Left ventricle myocardium inferior (tissue), 1 donor: ENCODE measurements around the gene SNRK. TPM values are rescaled to one million over a fixed set of nuclear protein-coding genes. Genes with fewer than 3 reads are reported as not detected.

Experiments used
- DNase-seq: peaks from one replicate; pipeline ENCODE4 v3.0.0-alpha.2; 2020
- H3K27ac ChIP-seq: fragments of 200-600 bp; replicated peaks from 2 replicates; pipeline ENCODE4 v1.8.0; 2021
- H3K27me3 ChIP-seq: fragments of 200-600 bp; 2 replicates; pipeline ENCODE4 v1.8.0; 2021; ENCODE audit warnings: low read depth
- H3K36me3 ChIP-seq: fragments of 200-600 bp; 2 replicates; pipeline ENCODE4 v1.8.0; 2021
- H3K4me1 ChIP-seq: fragments of 200-600 bp; 2 replicates; pipeline ENCODE4 v1.8.0; 2021
- H3K4me3 ChIP-seq: fragments of 200-600 bp; 2 replicates; pipeline ENCODE4 v1.8.0; 2021; ENCODE audit warnings: mild to moderate bottlenecking, moderate library complexity
- H3K9me3 ChIP-seq: fragments of 200-600 bp; replicated peaks from 2 replicates; pipeline ENCODE4 v1.8.0; 2021
- intact Hi-C: fragments of 100-400 bp; cut with micrococcal nuclease; formaldehyde crosslinking; loops from one replicate; pipeline ENCODE4 v1.11.0; 2022
- total RNA-seq: library from RNA; stranded (reverse); fragmentation: NEBNext Ultra II Directional; extraction: Animal tissue kit (Norgen Biotek cat#: 25700); gene quantifications from one replicate; pipeline ENCODE4 v1.2.1, GENCODE V29; 2021
- TF ChIP-seq, protein P1 (sequence below): fragments of 200-600 bp; IDR thresholded peaks from 2 replicates; pipeline ENCODE4 v1.8.0; 2021; ENCODE audit warnings: antibody characterized with exemption, mild to moderate bottlenecking, borderline replicate concordance
- donor health status: DM: no; HTN: yes; CAD: no; lungs with severe emphysema.

SNRK gene
- total RNA-seq, 1 donor from 2014 or later, result 23.1 TPM

DNA sequence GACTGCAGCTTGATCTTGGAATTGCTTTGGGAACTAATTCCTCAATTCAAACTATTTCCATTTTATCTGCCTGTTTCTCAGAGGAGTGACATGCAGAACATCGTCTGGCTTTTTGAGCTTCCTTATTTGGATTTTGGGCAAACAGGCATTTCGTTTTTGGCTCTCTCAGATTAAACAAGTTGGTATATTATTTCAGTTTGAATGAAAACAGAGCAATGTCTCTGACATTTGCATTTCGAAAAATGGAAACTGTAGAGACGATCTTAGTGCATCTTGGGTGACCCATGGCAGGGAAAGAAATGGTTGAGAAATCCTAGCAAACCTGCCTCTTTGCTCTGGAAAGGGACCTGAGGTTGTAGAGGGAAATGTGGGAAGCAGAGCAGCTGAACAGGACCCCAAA, 33.0 kb upstream of the SNRK start:
- Histone ChIP-seq H3K36me3 (no peaks in the 10 kb centered on the region), H3K4me1 (peaks cover 13% of the 10 kb centered on the region), H3K27ac (no peak overlapping the region), H3K9me3 (no peaks in the 10 kb centered on the region), H3K4me3 (no peak overlapping the region), H3K27me3 (no peaks in the 10 kb centered on the region)
- DNase-seq, result no peak
- TF ChIP-seq, protein P1, sequence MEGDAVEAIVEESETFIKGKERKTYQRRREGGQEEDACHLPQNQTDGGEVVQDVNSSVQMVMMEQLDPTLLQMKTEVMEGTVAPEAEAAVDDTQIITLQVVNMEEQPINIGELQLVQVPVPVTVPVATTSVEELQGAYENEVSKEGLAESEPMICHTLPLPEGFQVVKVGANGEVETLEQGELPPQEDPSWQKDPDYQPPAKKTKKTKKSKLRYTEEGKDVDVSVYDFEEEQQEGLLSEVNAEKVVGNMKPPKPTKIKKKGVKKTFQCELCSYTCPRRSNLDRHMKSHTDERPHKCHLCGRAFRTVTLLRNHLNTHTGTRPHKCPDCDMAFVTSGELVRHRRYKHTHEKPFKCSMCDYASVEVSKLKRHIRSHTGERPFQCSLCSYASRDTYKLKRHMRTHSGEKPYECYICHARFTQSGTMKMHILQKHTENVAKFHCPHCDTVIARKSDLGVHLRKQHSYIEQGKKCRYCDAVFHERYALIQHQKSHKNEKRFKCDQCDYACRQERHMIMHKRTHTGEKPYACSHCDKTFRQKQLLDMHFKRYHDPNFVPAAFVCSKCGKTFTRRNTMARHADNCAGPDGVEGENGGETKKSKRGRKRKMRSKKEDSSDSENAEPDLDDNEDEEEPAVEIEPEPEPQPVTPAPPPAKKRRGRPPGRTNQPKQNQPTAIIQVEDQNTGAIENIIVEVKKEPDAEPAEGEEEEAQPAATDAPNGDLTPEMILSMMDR, result no peak
- intact Hi-C loops, result no loop called here

DNA sequence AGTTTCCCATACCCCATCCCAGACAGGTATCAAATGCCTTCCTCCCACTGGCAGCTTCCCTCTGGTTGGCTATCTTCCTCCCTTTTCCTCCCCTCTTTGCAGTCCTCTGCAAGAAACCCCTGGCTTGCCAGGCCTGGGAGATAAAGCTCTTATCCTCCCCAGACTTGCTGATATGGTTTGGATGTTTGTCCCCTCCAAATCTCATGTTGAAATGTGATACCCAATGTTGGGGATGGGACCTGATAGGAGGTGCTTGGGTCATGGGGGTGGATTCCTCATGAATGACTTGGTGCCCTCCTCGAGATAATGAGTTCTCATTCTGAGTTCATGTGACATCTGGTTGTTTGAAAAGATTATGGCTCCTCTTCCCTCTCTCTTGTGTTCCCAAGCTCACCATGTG, 32.2 kb upstream of the SNRK start:
- H3K27me3 ChIP-seq, result no peaks in the 10 kb centered on the region
- no peak for DNase-seq
- peaks cover 5% of the 10 kb centered on the region for H3K4me1 ChIP-seq
- no peak overlapping the region for H3K27ac ChIP-seq
- H3K9me3 ChIP-seq, result no peaks in the 10 kb centered on the region
- no peaks in the 10 kb centered on the region for H3K36me3 ChIP-seq
- intact Hi-C loops, result no loop called here
- TF ChIP-seq, protein P1, result no peak
- H3K4me3 ChIP-seq, result no peak overlapping the region

DNA sequence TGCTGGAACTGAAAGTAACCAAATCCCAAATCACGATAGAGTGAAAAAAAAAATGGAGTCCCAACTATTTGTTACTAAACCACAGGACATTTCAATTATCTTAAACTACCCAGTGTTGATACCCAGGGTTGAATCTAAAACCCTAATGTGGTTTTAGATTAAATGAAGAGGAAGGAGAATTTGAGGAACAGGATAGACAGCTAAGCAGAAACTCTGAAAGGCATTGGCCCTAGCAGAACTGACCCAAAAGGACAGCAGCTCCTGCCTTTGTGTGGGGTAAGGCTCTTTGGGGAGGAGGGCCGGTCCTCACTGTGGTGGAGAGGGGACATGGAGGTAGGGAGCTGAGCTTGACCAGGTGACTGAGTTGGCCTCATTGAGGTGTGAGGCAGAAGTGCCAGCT, 30.7 kb upstream of the SNRK start:
- Histone ChIP-seq H3K36me3 (no peaks in the 10 kb centered on the region), H3K27me3 (no peaks in the 10 kb centered on the region), H3K9me3 (no peaks in the 10 kb centered on the region), H3K4me1 (no peaks in the 10 kb centered on the region), H3K4me3 (no peak overlapping the region), H3K27ac (no peak overlapping the region)
- TF ChIP-seq, protein P1, result no peak
- intact Hi-C loops, result no loop called here
- no peak for DNase-seq

DNA sequence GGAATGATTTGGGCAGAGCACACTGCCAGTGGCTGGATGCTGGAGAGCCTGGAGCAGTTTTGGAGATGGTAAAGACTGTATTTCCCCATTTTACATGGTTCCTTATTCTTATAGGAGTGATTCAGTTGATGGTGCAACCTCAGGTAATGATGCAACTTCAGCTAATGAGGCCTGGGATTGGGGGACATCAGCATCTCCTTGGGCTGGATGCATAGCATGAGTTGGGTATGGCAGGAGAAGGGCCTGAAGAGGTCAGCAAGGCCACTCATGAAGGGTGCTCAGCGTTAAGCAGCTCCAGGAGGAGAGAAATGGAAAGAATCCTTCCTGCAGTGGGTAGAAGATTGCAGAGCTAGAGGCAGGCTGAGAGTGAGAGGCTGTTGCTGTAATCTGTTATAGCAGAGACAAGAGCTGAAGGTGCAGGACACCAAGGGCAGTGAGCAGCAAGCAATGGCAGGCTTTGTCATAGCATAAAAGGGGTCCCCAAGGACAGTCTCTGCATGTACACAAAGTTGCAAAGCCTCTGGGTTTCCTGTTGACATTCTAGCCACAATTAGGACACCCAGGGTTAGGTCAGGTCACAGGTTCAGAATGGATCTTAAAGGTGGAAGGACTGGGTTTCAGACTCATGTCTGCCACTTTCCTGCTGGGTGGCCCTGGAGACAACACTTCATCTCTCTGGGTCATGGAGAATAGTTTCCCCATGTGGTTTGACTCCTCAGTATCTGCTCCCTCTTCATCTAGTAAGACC, 29.5 kb upstream of the SNRK start:
- no peak for DNase-seq

DNA sequence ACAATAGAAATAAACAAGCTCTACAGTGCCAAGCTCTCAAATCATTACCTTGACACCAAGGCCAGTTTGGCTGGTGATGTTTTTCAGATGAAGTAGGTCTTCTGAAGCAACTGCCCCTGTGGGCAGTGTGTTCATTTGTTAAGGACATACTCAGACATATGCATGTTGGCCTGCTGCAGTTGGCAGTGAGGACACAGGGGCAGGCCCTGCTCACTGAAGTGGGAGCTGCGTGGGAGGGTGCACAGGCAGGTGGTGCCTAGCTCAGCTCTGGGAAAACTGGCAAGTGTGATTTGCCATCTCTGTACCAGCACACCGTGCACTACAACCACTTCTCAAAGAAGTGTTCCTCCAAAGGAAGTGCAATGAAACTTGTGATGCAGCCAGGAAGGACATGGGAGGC, 28.5 kb upstream of the SNRK start:
- intact Hi-C loops, result no loop called here
- DNase-seq, result no peak
- H3K4me3 ChIP-seq, result no peak overlapping the region
- TF ChIP-seq, protein P1, result no peak
- H3K36me3 ChIP-seq, result no peaks in the 10 kb centered on the region
- no peaks in the 10 kb centered on the region for H3K27me3 ChIP-seq
- H3K4me1 ChIP-seq, result no peaks in the 10 kb centered on the region
- H3K27ac ChIP-seq, result no peak overlapping the region
- H3K9me3 ChIP-seq, result no peaks in the 10 kb centered on the region

More for the DNA sequence above, 29.5 kb upstream of the SNRK start:
- Histone ChIP-seq H3K36me3 (no peaks in the 10 kb centered on the region), H3K27ac (no peak overlapping the region), H3K27me3 (no peaks in the 10 kb centered on the region), H3K4me1 (no peaks in the 10 kb centered on the region), H3K9me3 (no peaks in the 10 kb centered on the region), H3K4me3 (no peak overlapping the region)
- TF ChIP-seq, protein P1, result no peak
- intact Hi-C loops, result no loop called here
